GM18867 (cell line): Measurements from ENCODE around the gene CDC42SE2.

Experiments used
- ATAC-seq: cut with Tn5 transposase; IDR thresholded peaks from one replicate; pipeline ENCODE4 v1.9.1; 2021; ENCODE audit warnings: mild to moderate bottlenecking, moderate library complexity; ENCODE audit not compliant: unreplicated experiment

Gene CDC42SE2

DNA sequence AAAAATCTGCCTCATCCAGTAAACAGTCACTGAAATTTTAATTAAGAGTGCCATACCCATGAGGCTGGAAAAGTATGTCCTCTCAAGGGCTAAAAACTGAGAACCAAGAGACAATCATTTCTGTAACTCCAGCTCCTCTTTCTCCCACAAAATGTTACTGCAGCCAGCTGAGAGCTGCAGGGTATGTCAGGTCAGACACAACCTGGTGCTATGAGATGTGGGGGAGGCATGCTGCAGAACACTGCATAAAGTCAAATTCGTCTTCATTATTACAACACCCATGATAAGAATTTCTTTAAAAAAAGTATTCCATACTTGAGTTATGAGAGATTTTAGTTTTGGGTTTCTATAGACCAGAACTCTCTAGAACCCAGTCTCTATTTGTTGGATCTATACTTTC, 162.2 kb downstream of the CDC42SE2 start:
- no peak for ATAC-seq

- ATAC-seq, result no peak
Measured at GRCh38 chr5:131430794-131431193, 166.9 kb downstream of the CDC42SE2 start.

GRCh38 chr5:131431794-131432193, 167.9 kb downstream of the CDC42SE2 start:
- no peak for ATAC-seq

GRCh38 chr5:131433109-131433508, 169.3 kb downstream of the CDC42SE2 start:
- ATAC-seq, result no peak

GRCh38 chr5:131436081-131436480, 172.2 kb downstream of the CDC42SE2 start:
- no peak for ATAC-seq

GRCh38 chr5:131441184-131441583, 177.3 kb downstream of the CDC42SE2 start:
- ATAC-seq, result no peak
